Left renal pelvis (tissue), 4 donors: ENCODE results near the gene PCLO. TPM values are rescaled to one million over a fixed set of nuclear protein-coding genes. Genes with fewer than 3 reads are reported as not detected.
"Not testable (repeated sequence)": the region's sequence is repeated elsewhere in the genome, so short reads cannot be mapped to it uniquely, and the experiment has no call there.

ENCODE experiments used
- DNase-seq, 4 donors: peaks; one replicate each; pipeline ENCODE4 v3.0.0-alpha.2; 2013; ENCODE audit warnings: low read depth in 4 of 4, low spot score in 3 of 4
- polyA plus RNA-seq, 4 donors: library from polyadenylated mRNA; unstranded; fragments of 120-200 nt; gene quantifications; one replicate each; pipeline ENCODE4 v1.2.1, GENCODE V29; 2013; ENCODE audit not compliant: insufficient read length in 4 of 4

The PCLO gene
- polyA plus RNA-seq, 4 donors, result 2.3 to 8.9 (median 8.0) TPM

DNA sequence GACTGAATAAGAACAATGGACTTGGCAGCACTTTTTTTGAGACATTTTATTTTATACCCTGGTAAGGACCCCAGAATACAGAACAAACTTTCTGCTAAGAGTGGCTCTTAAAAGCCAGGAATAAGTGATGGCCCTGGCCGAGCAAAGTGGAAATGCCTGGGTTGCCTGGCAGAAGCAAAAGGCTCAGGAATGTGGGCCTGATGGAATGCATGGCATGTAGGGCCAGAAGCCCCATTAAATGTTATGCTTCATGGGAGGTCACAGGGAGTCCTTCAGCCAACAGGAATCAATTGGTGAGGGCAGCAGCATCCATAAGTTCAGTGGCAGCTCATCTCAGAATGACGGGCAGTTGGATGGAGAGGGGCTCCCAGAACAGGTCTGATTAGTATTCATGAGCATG lies 417.6 kb downstream of the PCLO start:
- DNase-seq, result no peak

DNA sequence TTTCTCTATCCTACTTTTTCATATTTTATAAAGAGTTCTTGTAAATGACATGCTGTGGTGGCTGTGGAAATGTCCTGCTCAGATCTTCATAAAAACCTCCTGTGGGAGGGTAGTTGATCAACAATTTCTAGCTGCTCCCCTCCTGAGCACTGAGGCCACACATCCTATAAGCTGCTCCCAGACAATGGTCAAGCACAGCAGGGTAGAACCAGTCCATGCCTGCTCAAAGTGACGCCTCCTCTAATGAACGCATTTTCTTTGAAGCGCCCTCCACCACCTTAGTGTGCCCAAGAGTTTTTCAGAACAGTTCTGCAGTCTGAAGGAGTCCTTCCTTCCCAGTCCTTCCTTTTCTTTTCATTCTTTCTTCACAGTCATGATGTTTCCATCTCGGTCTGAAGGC lies 420.5 kb downstream of the PCLO start:
- DNase-seq, result no peak

DNA sequence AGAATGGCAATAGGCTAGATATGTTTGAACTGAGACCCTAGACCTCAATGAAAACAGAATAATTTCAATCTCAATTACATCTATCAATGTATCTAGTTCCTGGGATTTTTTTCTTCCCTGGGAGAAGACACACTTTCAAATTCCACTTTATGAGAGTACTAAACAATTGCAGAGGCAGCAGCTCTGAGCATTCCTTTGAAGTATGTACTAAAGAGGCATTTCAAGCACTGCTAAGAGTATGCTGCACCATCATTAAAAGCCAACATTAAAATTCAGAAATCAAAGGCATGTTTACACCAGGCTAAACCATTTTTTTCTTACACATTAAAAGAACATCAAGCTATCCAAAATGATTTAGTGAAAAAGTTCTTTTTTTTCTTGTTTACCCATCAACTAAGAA lies 421.2 kb downstream of the PCLO start:
- no peak for DNase-seq

GRCh38 chr7:82740246-82740848 lies 422.3 kb downstream of the PCLO start:
- no peak for DNase-seq

GRCh38 chr7:82736633-82737032 lies 426.1 kb downstream of the PCLO start:
- no peak for DNase-seq

- DNase-seq, result no peak
Measured at GRCh38 chr7:82732677-82733076, 430.0 kb downstream of the PCLO start.

- DNase-seq, result peak in 2 of 4 donors; percentile 14 to 18
Measured at GRCh38 chr7:82729172-82730030, 433.3 kb downstream of the PCLO start.

GRCh38 chr7:82726038-82726800 lies 436.5 kb downstream of the PCLO start:
- DNase-seq, result no peak

GRCh38 chr7:82723411-82723810 lies 439.3 kb downstream of the PCLO start:
- DNase-seq, result no peak

DNA sequence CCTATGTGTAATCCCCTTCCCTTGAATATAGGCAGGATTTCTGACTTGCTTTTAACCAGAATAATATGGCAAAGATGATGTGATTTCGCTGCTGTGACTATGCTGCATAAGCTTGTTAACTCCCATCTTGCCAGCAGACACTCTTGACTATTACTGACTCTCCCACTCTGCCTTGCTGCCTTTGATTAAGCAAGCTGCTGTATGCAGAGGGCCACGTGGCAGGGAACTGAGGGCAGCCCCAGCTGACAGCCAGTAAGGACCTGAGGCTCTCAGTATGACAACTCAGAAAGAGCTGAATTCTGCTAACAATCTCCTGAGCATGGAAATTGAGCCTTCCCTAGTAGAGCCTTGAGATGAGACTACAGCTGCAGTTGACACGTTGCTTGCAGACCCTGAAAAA lies 439.7 kb downstream of the PCLO start:
- DNase-seq, result no peak

GRCh38 chr7:82715344-82715743 lies 447.3 kb downstream of the PCLO start:
- DNase-seq, result no peak

GRCh38 chr7:82714883-82715282 lies 447.8 kb downstream of the PCLO start:
- DNase-seq, result no peak

DNA sequence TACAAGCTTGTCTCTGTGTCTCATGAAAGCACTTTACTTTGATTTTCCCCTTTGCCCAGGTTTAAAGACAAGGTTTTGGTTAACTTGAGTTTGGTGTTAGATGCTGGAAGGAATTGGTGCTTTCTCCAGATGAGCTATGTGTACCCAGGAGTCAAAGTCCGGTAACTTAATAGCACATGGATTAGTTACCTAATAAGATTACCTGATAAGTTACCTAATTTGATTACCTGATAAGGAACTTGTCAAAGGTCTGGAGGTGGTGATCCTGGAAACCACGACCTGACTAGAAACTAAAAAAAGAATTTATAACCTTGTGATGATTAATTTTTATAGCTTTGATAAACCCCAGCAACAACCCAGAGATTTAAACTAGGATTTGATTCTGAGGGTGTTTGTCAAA lies 449.2 kb downstream of the PCLO start:
- no peak for DNase-seq

DNA sequence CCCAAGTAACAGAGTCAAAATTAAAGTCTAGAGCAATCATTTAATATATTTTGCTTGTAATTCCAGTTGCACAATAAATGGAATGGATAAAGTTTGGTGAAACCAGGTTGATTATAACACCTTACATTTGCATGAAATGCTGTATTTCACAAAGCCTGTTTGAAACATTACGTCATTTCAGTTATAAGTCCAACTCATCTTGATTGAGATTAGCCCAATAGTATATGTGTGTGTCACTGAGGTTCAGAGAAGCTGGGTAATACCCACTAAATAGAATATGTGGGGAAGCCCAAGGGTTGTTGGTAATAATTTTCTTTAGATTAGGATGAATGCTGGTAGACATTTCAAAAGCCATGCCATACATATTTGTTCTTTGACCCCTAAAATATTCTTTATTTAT lies 456.3 kb downstream of the PCLO start:
- not testable (repeated sequence) for DNase-seq

DNA sequence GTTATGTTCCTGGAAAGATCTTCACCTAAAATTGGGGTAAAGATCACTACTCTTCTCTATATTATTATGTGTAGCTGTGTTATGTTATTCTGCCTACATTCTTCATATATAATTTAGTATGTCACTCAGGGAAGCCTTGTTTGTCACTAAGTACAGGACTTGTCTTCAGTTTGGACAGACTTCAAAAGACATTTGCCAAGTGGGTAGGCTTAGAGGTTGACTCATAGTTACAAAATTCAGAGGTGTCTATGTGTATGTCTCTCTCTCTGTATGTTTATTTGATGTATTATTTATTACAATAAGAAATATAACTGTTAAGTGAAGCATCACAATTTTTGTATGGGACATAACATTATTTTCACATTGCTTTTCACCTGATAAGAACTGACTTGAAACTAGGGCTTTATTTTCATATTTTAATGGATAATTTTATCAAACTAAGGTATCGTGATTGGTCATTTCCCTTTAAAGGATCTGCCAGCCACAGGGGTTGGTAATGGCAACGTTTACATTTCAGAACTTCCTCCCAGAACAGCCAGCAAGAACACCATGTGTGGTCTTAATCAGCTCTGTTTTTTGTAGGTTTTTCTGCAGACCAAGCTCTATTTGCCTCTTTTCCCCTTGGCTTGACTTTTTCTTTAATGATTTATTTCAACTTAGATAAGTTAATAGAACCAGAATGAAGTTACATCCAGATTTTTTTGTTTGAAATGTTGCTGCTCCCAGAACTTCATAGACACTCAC lies 457.0 kb downstream of the PCLO start:
- no peak for DNase-seq

- DNase-seq, result no peak
Measured at GRCh38 chr7:82704121-82704520, 458.6 kb downstream of the PCLO start.
